ENCODE measurements around the gene CD14.
"Not testable (repeated sequence)": the region's sequence is repeated elsewhere in the genome, so short reads cannot be mapped to it uniquely, and the experiment has no call there.

DNA sequence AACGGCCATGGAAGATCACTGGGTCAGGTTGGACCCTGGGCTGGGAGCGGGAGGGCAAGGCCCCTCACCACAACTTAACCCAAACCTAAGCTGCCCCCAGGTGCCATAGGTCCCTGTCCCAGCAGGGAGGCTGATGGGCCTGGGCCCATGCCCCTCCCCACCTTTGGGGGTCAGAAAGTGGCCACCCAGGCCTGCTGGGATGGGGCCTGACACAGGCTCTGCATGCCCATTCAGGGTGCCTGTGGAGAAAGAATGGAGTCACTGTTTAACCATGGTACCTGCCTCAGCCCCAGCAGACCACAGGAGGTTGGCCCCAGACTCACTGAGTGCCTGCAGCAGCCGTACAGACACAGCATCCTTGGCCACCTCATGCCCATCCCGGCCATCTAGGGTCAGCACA, 38.1 kb upstream of the CD14 start:
- TF ChIP-seq, protein P1, sequence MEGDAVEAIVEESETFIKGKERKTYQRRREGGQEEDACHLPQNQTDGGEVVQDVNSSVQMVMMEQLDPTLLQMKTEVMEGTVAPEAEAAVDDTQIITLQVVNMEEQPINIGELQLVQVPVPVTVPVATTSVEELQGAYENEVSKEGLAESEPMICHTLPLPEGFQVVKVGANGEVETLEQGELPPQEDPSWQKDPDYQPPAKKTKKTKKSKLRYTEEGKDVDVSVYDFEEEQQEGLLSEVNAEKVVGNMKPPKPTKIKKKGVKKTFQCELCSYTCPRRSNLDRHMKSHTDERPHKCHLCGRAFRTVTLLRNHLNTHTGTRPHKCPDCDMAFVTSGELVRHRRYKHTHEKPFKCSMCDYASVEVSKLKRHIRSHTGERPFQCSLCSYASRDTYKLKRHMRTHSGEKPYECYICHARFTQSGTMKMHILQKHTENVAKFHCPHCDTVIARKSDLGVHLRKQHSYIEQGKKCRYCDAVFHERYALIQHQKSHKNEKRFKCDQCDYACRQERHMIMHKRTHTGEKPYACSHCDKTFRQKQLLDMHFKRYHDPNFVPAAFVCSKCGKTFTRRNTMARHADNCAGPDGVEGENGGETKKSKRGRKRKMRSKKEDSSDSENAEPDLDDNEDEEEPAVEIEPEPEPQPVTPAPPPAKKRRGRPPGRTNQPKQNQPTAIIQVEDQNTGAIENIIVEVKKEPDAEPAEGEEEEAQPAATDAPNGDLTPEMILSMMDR (IDR thresholded peaks at IDR 0.05) = not testable (repeated sequence)
- TF ChIP-seq POLR2A (IDR thresholded peaks at IDR 0.05) = not testable (repeated sequence)
